Measurements from ENCODE around the gene MDFIC. TPM values are rescaled to one million over a fixed set of nuclear protein-coding genes. Genes with fewer than 3 reads are reported as not detected.

The MDFIC gene
- total RNA-seq, 1 donor from 2014 or later, result 13.3 TPM

GRCh38 chr7:114925434-114925833 lies 3.5 kb downstream of the MDFIC start:
- DNase-seq (ENCODE audit: low spot score in 2 of 2), result no peak
- Histone ChIP-seq H3K27me3 (no peaks in the 10 kb centered on the region), H3K9me3 (no peaks in the 10 kb centered on the region), H3K36me3 (no peaks in the 10 kb centered on the region), H3K4me3 (no peak overlapping the region), H3K27ac (no peak overlapping the region), H3K4me1 (peaks cover 4 to 13% of the 10 kb centered on the region in 2 donors)
- intact Hi-C loops (cut with DNase I), result loop anchor here (10.0 kb wide), 1 partner anchor 511 kb away; the partner anchor contains the start of gene FOXP2
- no peak for TF ChIP-seq CTCF (IDR thresholded peaks at IDR 0.05)

DNA sequence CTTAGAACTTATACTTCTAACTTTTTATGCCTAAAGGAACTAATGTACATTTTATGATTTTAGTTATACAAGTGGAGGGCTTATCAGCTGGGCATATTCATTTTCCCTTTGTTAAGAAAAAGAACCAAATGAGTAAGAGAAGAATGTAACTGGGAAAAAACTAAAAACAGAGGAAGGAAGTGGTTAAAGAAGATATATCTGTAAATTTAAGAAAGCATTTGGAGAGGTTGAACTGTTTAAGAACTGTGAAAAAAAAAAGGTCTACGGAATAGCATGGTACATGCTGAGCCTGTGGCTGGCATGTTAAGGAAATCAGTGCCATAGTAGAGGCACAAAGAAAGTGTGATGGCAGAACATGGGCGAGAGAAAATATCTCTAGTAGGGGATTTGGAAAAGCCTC lies 6.2 kb downstream of the MDFIC start:
- no peak for DNase-seq (ENCODE audit: low spot score in 2 of 2)
- Histone ChIP-seq H3K4me1 (peaks cover 4 to 15% of the 10 kb centered on the region in 2 donors), H3K36me3 (no peaks in the 10 kb centered on the region), H3K4me3 (no peak overlapping the region), H3K9me3 (no peaks in the 10 kb centered on the region), H3K27me3 (no peaks in the 10 kb centered on the region), H3K27ac (no peak overlapping the region)
- TF ChIP-seq CTCF (IDR thresholded peaks at IDR 0.05), result no peak
- intact Hi-C loops (cut with DNase I), result loop anchor here (10.0 kb wide), 1 partner anchor 513 kb away; the partner anchor contains the start of gene FOXP2

- TF ChIP-seq CTCF (IDR thresholded peaks at IDR 0.05), result no peak
- Histone ChIP-seq H3K27ac (no peak overlapping the region), H3K27me3 (no peaks in the 10 kb centered on the region), H3K9me3 (no peaks in the 10 kb centered on the region), H3K36me3 (no peaks in the 10 kb centered on the region), H3K4me1 (peaks cover 4 to 14% of the 10 kb centered on the region in 2 donors), H3K4me3 (no peak overlapping the region)
- no peak for DNase-seq (ENCODE audit: low spot score in 2 of 2)
- intact Hi-C loops (cut with DNase I), result loop anchor here (10.0 kb wide), 1 partner anchor 515 kb away; the partner anchor contains the start of gene FOXP2
Measured at GRCh38 chr7:114929570-114929969, 7.7 kb downstream of the MDFIC start.

- H3K27ac ChIP-seq, result no peak overlapping the region
- H3K9me3 ChIP-seq, result no peaks in the 10 kb centered on the region
- H3K36me3 ChIP-seq, result no peaks in the 10 kb centered on the region
- peaks cover 4 to 11% of the 10 kb centered on the region in 2 donors for H3K4me1 ChIP-seq
- no peak for TF ChIP-seq CTCF (IDR thresholded peaks at IDR 0.05)
- no peak overlapping the region for H3K4me3 ChIP-seq
- intact Hi-C loops (cut with DNase I), result no loop called here
- DNase-seq (ENCODE audit: low spot score in 2 of 2), result no peak
- no peaks in the 10 kb centered on the region for H3K27me3 ChIP-seq
Measured at GRCh38 chr7:114930107-114930661, 8.3 kb downstream of the MDFIC start.

GRCh38 chr7:114930829-114931655 lies 9.1 kb downstream of the MDFIC start:
- Histone ChIP-seq H3K27ac (no peak overlapping the region), H3K4me1 (peaks cover 4 to 6% of the 10 kb centered on the region in 2 donors), H3K4me3 (no peak overlapping the region), H3K36me3 (no peaks in the 10 kb centered on the region), H3K9me3 (no peaks in the 10 kb centered on the region), H3K27me3 (no peaks in the 10 kb centered on the region)
- no peak for TF ChIP-seq CTCF (IDR thresholded peaks at IDR 0.05)
- no peak for DNase-seq (ENCODE audit: low spot score in 2 of 2)
- intact Hi-C loops (cut with DNase I), result no loop called here
